ENCODE measurements around the gene CYP4A11.
"Not testable (repeated sequence)": the region's sequence is repeated elsewhere in the genome, so short reads cannot be mapped to it uniquely, and the experiment has no call there.

The CYP4A11 gene

DNA sequence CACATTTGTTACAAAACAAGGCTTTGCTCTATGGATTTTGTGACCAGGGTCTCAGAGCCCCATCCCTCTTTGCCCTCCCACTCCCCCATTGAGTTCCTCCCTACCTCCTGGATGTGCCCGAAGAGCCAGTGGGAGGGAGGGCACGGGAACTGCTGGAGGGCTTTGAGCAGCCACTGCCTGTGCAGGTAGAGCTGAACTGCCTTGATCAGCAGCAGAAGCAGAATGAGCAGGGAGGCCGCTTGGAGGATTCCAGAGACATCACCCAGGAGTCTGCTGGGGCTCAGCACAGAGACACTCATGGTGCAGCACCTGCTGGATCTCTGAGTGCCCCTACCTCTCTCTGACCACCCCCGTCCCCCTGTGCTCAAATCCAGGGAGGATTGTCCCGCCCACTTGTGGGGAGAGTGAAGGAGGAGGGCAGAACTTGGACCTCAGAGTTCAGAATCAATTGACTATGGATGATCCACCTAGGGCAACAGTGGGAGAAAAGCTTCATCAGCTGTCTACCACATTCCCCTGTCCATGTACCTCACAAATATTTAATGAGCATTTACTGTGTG, at the start of gene CYP4A11:
TSS of gene CYP4A11 (minus strand) at position 342 of the 560 bp plus-strand sequence. CDS start at position 299, 43 bp downstream.
- no peak for DNase-seq (ENCODE audit: low spot score)

DNA sequence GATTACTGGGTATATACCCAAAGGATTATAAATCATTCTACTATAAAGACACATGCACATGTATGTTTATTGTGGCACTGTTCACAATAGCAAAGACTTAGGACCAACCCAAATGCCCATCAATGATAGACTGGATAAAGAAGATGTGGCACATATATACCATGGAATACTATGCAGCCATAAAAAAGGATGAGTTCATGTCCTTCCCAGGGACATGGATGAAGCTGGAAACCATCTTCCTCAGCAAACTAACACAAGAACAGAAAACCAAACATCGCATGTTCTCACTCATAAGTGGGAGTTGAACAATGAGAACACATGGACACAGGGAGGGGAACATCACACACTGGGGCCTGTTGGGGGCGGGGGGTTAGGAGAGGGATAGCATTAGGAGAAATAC, 49.3 kb upstream of the CYP4A11 start:
- not testable (repeated sequence) for DNase-seq (ENCODE audit: low spot score)

DNA sequence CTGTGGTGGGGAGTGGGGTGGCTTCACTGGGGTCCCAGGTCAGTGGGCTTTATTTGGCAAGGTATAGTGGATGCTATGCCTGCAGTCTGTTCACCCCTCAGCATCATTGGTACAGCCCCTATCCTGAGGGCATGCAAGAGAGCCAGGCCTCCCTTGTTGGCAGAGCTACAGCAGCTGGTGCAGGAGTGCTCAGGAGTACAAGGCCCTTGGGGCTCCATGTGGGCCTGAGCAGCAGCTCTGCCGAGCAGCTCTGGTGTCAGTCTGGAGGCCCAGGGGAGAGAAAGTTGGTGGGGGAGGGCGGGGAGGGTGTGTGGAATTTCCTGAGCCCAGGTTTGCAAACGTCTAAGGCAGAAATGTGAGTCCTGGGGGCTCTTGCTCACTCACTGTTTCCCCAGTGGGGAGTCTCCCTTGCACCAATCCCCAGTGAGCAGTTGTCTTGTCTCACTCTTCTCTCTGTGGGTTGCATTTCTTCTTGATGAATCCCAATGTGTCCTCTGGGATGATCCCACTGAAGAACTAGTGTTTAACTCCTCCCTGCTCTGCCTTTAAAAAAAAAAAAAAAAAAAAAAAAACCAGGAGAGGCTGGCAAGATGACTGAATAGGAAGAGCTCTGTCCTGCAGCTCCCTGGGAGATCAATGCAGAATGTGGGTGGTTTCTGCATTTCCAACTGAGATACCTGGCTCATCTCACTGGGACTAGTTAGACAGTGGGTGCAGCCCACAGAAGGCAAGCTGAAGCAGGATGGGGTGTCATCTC, 42.7 kb upstream of the CYP4A11 start:
- DNase-seq (ENCODE audit: low spot score) = no peak

- DNase-seq (ENCODE audit: low spot score) = no peak
These were observed 42.0 kb upstream of the CYP4A11 start for GRCh38 chr1:46983166-46983829.

- DNase-seq (ENCODE audit: low spot score) = no peak
These were observed 27.8 kb upstream of the CYP4A11 start for GRCh38 chr1:46969014-46969619.

- DNase-seq (ENCODE audit: low spot score) = not testable (repeated sequence)
These were observed 21.0 kb upstream of the CYP4A11 start for GRCh38 chr1:46962272-46962671.

- DNase-seq (ENCODE audit: low spot score) = no peak
These were observed 19.9 kb upstream of the CYP4A11 start for GRCh38 chr1:46961066-46961758.

DNA sequence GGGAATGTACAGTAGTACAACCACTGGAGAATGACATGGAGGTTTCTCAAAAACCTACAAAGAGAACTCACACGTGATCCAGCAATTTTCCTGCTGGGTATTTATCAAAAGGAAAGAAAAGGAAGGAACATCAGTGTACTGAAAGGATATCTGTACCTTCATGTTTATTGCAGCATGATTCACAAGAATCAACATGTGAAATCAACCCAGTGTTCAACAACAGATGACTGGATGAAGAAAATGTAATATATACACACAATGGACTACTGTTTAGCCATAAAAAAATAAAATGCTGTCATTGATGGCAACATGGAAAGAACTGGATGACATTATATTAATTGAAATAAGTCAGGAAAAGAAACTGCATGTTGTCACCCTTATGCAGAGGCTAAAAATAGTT, 19.0 kb upstream of the CYP4A11 start:
- no peak for DNase-seq (ENCODE audit: low spot score)

DNA sequence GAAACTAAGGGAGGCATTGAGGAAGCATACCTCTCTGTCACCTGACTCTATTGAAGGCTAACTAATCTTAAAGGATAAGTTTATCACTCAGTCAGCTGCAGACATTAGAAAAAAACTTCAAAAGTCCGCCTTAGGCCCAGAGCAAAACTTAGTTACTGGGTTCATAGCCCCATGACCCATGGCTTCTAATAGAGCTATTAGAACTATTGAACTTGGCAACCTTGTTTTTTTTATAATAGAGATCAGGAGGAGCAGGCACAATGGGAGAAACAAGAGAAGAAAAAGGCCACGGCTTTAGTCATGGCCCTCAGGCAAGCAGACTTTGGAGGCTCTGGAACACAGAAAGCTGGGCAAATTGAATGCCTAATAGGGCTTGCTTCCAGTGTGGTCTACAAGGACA, 13.8 kb upstream of the CYP4A11 start:
- DNase-seq (ENCODE audit: low spot score) = not testable (repeated sequence)

DNA sequence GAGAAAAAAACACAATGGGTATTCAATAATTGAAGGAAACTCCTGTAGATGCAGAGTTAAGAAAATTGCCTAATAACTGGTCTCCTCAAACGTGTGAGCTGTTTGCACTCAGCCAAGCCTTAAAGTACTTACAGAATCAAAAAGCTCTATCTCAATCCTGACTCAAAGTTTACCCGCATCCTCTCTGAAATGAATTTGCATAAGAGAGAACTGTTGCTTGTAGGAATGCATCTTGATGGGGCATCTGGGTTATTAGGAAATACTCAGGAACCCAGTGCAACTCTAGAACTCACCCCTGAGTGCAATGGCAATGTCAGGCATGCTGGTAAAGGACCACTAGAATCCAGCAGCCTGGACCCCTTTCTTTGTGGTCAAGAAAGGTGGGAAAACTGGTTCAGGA, 12.6 kb upstream of the CYP4A11 start:
- DNase-seq (ENCODE audit: low spot score) = not testable (repeated sequence)

GRCh38 chr1:46949417-46949666, 8.1 kb upstream of the CYP4A11 start:
- not testable (repeated sequence) for DNase-seq (ENCODE audit: low spot score)

DNA sequence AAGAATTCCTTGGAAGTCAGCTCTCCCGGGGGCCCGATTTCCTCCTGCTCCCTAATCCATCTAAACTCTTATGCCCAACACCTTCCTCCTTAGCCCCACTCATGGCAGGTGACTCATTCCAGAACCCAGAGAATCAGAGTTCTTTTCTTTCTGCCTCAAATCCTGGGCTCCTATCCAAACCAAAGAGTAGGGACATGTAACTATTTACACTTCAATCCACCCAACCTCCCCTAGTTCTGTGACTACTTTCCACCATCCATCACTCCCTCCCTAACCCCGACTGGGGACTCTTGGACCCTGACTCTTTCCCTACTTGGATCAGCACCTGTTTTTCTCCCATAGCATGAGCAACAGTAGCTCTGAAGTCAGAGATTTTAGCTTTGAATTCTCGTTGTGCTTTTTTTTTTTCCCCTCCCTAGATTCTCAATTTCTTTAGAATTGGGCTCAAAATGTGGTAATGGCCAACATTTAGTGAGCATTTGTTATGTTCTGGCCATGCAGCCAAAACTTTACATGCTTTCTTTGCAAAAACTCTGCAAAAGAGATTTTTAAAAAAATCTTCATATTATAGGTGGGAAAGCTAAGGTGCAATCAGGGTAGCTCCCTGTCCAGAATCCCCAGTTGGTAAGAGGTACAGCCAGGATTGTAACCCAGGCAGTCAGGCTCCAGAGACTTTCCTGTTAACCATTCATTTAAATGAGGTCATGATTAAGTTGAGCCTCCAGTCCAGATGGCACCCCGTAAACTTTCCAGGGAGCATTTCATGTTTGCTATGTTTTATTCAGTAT, 7.5 kb upstream of the CYP4A11 start:
- no peak for DNase-seq (ENCODE audit: low spot score)

- DNase-seq (ENCODE audit: low spot score) = not testable (repeated sequence)
These were observed 6.4 kb upstream of the CYP4A11 start for GRCh38 chr1:46947706-46948105.

DNA sequence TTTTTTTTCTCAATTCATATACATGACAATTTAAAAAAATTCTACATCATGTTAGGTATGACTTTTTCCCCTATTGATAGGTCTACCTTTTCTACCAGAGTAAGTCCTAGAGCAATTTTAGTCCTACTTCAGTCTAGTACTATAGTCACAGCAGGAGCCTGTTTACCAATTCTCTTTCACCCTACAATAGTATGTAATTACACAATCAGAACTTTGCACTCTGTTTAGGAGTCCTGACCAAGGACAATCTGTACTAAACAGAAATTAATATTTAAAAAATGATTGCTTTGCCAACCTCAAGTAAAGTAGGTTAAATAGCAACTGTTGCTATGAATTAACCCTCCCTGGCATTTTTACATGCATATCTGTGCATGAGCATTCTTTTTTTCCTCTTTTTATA, 810 bp upstream of the CYP4A11 start:
- no peak for DNase-seq (ENCODE audit: low spot score)

GRCh38 chr1:46940307-46940706, 969 bp downstream of the CYP4A11 start:
- DNase-seq (ENCODE audit: low spot score) = no peak

- DNase-seq (ENCODE audit: low spot score) = no peak
These were observed 4.0 kb downstream of the CYP4A11 start for GRCh38 chr1:46937270-46937669.

DNA sequence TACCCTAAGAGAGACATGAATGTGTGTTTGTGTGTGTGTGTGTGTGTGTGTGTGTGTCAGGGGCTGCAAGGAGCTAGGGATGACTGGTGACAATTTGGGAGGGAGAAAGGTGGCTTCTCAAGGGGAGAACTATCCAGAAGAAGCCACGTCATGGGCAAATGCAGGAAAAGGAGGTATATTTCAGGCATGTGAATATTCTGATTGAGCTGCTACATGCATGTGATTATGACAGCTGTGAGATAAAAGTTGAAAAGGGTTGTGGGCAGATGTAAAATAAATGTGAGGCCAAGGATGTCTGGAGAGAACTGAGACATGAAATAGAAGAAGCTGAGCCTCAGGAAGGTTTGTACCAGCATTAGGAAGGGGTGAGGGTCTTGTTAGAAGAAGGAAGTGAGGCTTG, 4.5 kb downstream of the CYP4A11 start:
- no peak for DNase-seq (ENCODE audit: low spot score)

DNA sequence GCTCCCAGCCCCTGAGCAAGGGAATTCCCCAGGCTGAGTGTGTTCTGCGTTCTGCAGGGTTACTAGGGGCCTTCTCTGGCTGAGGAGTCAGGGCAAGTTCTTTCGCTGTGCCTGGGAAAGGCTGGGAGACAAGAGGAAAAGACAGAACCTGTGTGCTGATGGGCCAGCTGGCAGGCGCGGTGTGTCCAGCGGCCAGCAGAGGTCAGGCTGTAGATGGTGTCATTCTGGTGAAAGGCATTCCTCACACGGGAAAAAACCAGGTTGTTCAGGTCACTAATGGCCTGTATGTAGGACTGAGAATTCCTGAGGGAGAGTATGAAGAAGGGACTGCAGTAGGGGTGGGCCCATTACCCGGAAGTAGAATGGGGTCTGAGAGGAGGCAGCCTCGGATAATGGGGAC, 6.4 kb downstream of the CYP4A11 start:
- DNase-seq (ENCODE audit: low spot score) = not testable (repeated sequence)

GRCh38 chr1:46932020-46932419, 9.3 kb downstream of the CYP4A11 start:
- DNase-seq (ENCODE audit: low spot score) = not testable (repeated sequence)

GRCh38 chr1:46931151-46931550, 10.1 kb downstream of the CYP4A11 start:
- DNase-seq (ENCODE audit: low spot score) = no peak

DNA sequence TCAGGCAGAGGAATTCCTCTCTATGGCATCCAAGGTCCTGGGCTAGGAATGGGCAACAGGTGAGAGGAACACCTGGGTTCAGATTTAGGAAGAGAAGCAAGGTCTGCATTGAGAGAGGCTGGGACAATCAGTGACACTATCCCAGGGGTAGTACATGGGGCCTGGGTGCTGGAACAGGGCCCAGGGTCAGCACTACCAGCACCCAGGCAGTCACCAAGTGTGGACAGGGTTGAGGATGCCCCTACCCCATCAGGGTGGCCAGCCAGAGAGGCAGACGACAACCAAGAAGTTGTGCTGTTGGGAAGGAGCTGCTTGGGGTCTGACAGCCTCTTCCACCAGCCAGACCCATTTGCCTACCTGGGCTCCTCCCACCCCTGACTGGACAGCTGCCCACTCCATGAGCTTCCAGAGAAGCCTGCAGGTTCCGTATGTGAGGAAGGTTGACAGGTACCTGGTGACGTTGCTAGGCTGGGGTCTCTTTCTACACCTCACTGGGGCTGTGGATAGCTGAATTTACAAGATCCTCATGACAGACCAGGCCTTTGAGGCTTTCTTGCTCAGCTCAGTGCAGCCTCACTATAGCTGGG, 13.9 kb downstream of the CYP4A11 start:
- DNase-seq (ENCODE audit: low spot score) = no peak

Measured in left forelimb (tissue), 1 donor.